ENCODE results near the gene TLL2.

TLL2 gene

DNA sequence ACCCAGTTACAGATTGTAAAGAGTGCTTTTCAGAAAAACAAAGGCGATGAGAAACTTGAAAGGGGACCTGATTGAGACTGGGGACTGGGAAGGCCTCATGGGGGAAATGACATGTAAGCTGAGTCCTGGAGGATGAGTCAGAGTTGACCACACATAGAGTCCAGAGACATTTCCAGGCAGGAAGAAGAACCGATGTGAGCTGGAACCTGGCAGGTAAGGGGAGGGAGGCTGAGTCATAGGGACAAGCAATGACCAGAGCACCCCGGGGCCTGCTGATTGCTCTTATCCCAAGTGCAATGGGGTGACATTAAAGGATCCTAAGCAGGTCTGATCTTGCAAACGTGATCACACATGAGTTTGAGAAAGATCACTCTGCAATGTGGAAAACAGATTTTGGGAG is 11.7 kb downstream of the TLL2 start:
- Histone ChIP-seq H3K27me3 (replicated peaks; ENCODE audit: insufficient read depth, low read length) (no peaks in the 10 kb centered on the region), H3K36me3 (replicated peaks; ENCODE audit: insufficient read depth, low read length) (no peaks in the 10 kb centered on the region), H3K79me2 (ENCODE audit: low read length) (no peaks in the 10 kb centered on the region), H3K4me1 (ENCODE audit: low read length) (no peaks in the 10 kb centered on the region), H3K27ac (ENCODE audit: low read length) (no peak overlapping the region), H4K20me1 (ENCODE audit: insufficient read depth, low read length) (no peaks in the 10 kb centered on the region), H3K9me3 (replicated peaks; ENCODE audit: insufficient read depth, low read length) (no peaks in the 10 kb centered on the region), H3K9ac (ENCODE audit: low read length) (no peak overlapping the region), H2AFZ (ENCODE audit: low read length) (no peak overlapping the region), H3K4me3 (ENCODE audit: low read length) (no peak overlapping the region), H3K9me2 (replicated peaks; ENCODE audit: insufficient read depth, low read length) (no peaks in the 10 kb centered on the region), H3K4me2 (ENCODE audit: low read depth, low read length) (no peak overlapping the region), H3F3A (ENCODE audit: insufficient read depth, low read length) (no peaks in the 10 kb centered on the region)
- TF ChIP-seq, protein P1, sequence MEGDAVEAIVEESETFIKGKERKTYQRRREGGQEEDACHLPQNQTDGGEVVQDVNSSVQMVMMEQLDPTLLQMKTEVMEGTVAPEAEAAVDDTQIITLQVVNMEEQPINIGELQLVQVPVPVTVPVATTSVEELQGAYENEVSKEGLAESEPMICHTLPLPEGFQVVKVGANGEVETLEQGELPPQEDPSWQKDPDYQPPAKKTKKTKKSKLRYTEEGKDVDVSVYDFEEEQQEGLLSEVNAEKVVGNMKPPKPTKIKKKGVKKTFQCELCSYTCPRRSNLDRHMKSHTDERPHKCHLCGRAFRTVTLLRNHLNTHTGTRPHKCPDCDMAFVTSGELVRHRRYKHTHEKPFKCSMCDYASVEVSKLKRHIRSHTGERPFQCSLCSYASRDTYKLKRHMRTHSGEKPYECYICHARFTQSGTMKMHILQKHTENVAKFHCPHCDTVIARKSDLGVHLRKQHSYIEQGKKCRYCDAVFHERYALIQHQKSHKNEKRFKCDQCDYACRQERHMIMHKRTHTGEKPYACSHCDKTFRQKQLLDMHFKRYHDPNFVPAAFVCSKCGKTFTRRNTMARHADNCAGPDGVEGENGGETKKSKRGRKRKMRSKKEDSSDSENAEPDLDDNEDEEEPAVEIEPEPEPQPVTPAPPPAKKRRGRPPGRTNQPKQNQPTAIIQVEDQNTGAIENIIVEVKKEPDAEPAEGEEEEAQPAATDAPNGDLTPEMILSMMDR (IDR thresholded peaks at IDR 0.05; ENCODE audit: low read length), result no peak
- no peak for TF ChIP-seq EZH2 (optimal IDR thresholded peaks at IDR 0.05; ENCODE audit: low read depth, low read length)
- no peak for TF ChIP-seq EZH2phosphoT487 (IDR thresholded peaks at IDR 0.05; ENCODE audit: low read length)
- DNase-seq, result no peak

DNA sequence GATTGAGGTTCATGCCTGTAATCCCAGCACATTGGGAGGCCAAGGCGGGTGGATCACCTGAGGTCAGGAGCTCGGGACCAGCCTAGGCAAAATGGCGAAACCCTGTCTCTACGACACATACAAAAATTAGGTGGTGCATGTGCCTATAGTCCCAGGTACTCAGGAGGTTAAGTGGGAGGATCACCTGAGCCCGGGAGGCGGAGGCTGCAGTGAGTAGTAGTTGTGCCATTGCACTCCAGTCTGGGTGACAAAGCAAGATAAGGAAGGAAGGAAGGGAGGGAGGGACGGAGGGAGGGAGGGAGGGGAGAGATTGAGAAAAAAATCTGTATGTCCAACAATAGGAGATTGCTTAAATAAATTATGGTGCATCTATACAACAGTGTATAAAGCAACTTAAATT is 13.2 kb downstream of the TLL2 start:
- no peak for DNase-seq
- H3K4me3 ChIP-seq (ENCODE audit: low read length), result no peak overlapping the region

DNA sequence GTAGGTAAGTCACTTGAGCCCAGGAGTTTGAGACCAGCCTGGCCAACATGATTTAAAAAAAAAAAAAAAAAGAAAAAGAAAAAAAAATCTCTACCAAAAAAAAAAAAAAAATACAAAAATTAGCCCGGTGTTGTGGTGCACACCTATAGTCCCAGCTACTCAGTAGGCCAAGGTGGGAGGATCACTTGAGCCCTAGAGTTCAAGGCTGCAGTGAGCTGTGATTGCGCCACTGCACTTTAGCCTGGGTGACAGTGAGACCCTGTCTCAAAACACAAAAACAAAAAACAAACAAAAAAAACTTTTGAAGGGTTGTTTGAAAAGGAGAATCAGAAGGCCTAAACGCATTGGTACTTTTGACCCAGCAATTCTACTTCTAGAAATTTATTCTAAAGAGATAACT is 13.7 kb downstream of the TLL2 start:
- H3K9me2 ChIP-seq (replicated peaks; ENCODE audit: insufficient read depth, low read length), result no peaks in the 10 kb centered on the region
- H4K20me1 ChIP-seq (ENCODE audit: insufficient read depth, low read length), result no peaks in the 10 kb centered on the region
- no peaks in the 10 kb centered on the region for H3K4me1 ChIP-seq (ENCODE audit: low read length)
- no peaks in the 10 kb centered on the region for H3K27me3 ChIP-seq (replicated peaks; ENCODE audit: insufficient read depth, low read length)
- no peak for TF ChIP-seq EZH2phosphoT487 (IDR thresholded peaks at IDR 0.05; ENCODE audit: low read length)
- TF ChIP-seq, protein P1 (IDR thresholded peaks at IDR 0.05; ENCODE audit: low read length), result no peak
- H3K9me3 ChIP-seq (replicated peaks; ENCODE audit: insufficient read depth, low read length), result no peaks in the 10 kb centered on the region
- no peaks in the 10 kb centered on the region for H3K79me2 ChIP-seq (ENCODE audit: low read length)
- no peak overlapping the region for H3K9ac ChIP-seq (ENCODE audit: low read length)
- H3K36me3 ChIP-seq (replicated peaks; ENCODE audit: insufficient read depth, low read length), result no peaks in the 10 kb centered on the region
- H3K4me2 ChIP-seq (ENCODE audit: low read depth, low read length), result no peak overlapping the region
- H2AFZ ChIP-seq (ENCODE audit: low read length), result no peak overlapping the region
- no peak for DNase-seq
- H3K27ac ChIP-seq (ENCODE audit: low read length), result no peak overlapping the region
- H3K4me3 ChIP-seq (ENCODE audit: low read length), result no peak overlapping the region
- H3F3A ChIP-seq (ENCODE audit: insufficient read depth, low read length), result no peaks in the 10 kb centered on the region

More for the DNA sequence above, 13.2 kb downstream of the TLL2 start:
- no peak overlapping the region for H2AFZ ChIP-seq (ENCODE audit: low read length)
- TF ChIP-seq EZH2 (optimal IDR thresholded peaks at IDR 0.05; ENCODE audit: low read depth, low read length) (no peak), EZH2phosphoT487 (IDR thresholded peaks at IDR 0.05; ENCODE audit: low read length) (no peak)
- TF ChIP-seq, protein P1 (IDR thresholded peaks at IDR 0.05; ENCODE audit: low read length), result no peak
- H3K27me3 ChIP-seq (replicated peaks; ENCODE audit: insufficient read depth, low read length), result no peaks in the 10 kb centered on the region
- H3K4me1 ChIP-seq (ENCODE audit: low read length), result no peaks in the 10 kb centered on the region
- no peaks in the 10 kb centered on the region for H3F3A ChIP-seq (ENCODE audit: insufficient read depth, low read length)
- no peak overlapping the region for H3K27ac ChIP-seq (ENCODE audit: low read length)
- no peaks in the 10 kb centered on the region for H4K20me1 ChIP-seq (ENCODE audit: insufficient read depth, low read length)
- H3K9me2 ChIP-seq (replicated peaks; ENCODE audit: insufficient read depth, low read length), result no peaks in the 10 kb centered on the region
- no peaks in the 10 kb centered on the region for H3K9me3 ChIP-seq (replicated peaks; ENCODE audit: insufficient read depth, low read length)
- no peaks in the 10 kb centered on the region for H3K36me3 ChIP-seq (replicated peaks; ENCODE audit: insufficient read depth, low read length)
- no peak overlapping the region for H3K9ac ChIP-seq (ENCODE audit: low read length)
- no peak overlapping the region for H3K4me2 ChIP-seq (ENCODE audit: low read depth, low read length)
- no peaks in the 10 kb centered on the region for H3K79me2 ChIP-seq (ENCODE audit: low read length)
